Keratinocyte (primary cell): Measurements from ENCODE around the gene TMEM63B. TPM values are rescaled to one million over a fixed set of nuclear protein-coding genes. Genes with fewer than 3 reads are reported as not detected.

Source experiments
- DNase-seq: peaks from one replicate; pipeline ENCODE4 v3.0.0-alpha.2; 2011; ENCODE audit warnings: low read depth, missing footprints, low spot score
- FAIRE-seq: peaks from 2 replicates; lab custom pipeline; 2011; peaks lifted over from hg19 to GRCh38; lab: Jason Lieb, UNC
- H2AFZ ChIP-seq: 2 replicates; pipeline ENCODE4 v1.6.0; 2012; ENCODE audit warnings: low read length, control low read depth, inconsistent platforms; ENCODE audit not compliant: control insufficient read depth
- H3K27ac ChIP-seq: 2 replicates; pipeline ENCODE4 v1.5.1; 2011; ENCODE audit warnings: low read length; ENCODE audit not compliant: control insufficient read depth, insufficient read depth
- H3K27me3 ChIP-seq: 3 replicates; pipeline ENCODE4 v1.6.0; 2011; ENCODE audit warnings: low read length; ENCODE audit not compliant: control insufficient read depth, insufficient read depth; ENCODE audit errors: extremely low read depth
- H3K36me3 ChIP-seq, 2 experiments: 2 replicates in 1 of 2; 3 replicates in 1 of 2; pipeline ENCODE4 v1.5.1; 2011; ENCODE audit warnings: low read length in 2 of 2, mild to moderate bottlenecking in 1 of 2; ENCODE audit not compliant: control insufficient read depth in 2 of 2, insufficient read depth in 2 of 2; ENCODE audit errors: extremely low read depth in 1 of 2
- H3K4me1 ChIP-seq: 3 replicates; pipeline ENCODE4 v1.5.1; 2011; ENCODE audit warnings: low read length; ENCODE audit not compliant: control insufficient read depth, insufficient read depth; ENCODE audit errors: extremely low read depth
- H3K4me2 ChIP-seq: 3 replicates; pipeline ENCODE4 v1.6.0; 2011; ENCODE audit warnings: low read depth, low read length; ENCODE audit not compliant: control insufficient read depth, insufficient read depth; ENCODE audit errors: extremely low read depth
- H3K4me3 ChIP-seq, 3 experiments: fragments of 200-600 bp in 1 of 3; sonication (generic) in 1 of 3; 2 replicates in 2 of 3; 3 replicates in 1 of 3; pipeline ENCODE4 v1.5.1; 2011 to 2016; ENCODE audit warnings: low read length in 3 of 3, mild to moderate bottlenecking in 3 of 3, control low read depth in 2 of 3, inconsistent platforms in 1 of 3, low read depth in 1 of 3, mixed read lengths in 1 of 3, mixed run types in 1 of 3, moderate library complexity in 1 of 3; ENCODE audit not compliant: control insufficient read depth in 2 of 3, insufficient read depth in 2 of 3; ENCODE audit errors: extremely low read depth in 1 of 3
- H3K79me2 ChIP-seq: 2 replicates; pipeline ENCODE4 v1.6.0; 2012; ENCODE audit warnings: low read length; ENCODE audit not compliant: control insufficient read depth, insufficient read depth
- H3K9ac ChIP-seq: 3 replicates; pipeline ENCODE4 v1.6.0; 2011; ENCODE audit warnings: low read length; ENCODE audit not compliant: control insufficient read depth, insufficient read depth; ENCODE audit errors: extremely low read depth
- H3K9me1 ChIP-seq: 3 replicates; pipeline ENCODE4 v1.6.0; 2011; ENCODE audit warnings: low read length; ENCODE audit not compliant: control insufficient read depth, insufficient read depth; ENCODE audit errors: extremely low read depth
- H3K9me3 ChIP-seq: 2 replicates; pipeline ENCODE4 v1.5.1; 2012; ENCODE audit warnings: low read depth, low read length; ENCODE audit not compliant: control insufficient read depth
- H4K20me1 ChIP-seq: 3 replicates; pipeline ENCODE4 v1.6.0; 2011; ENCODE audit warnings: low read length; ENCODE audit not compliant: control insufficient read depth, insufficient read depth; ENCODE audit errors: extremely low read depth
- CTCF ChIP-seq, 3 experiments: IDR thresholded peaks in 1 of 3; conservative IDR thresholded peaks in 1 of 3; optimal IDR thresholded peaks in 1 of 3; 2 replicates in 2 of 3; 3 replicates in 1 of 3; pipeline versions ENCODE3 to v1.5.1; 2011; ENCODE audit warnings: low read length in 3 of 3, mild to moderate bottlenecking in 3 of 3, moderate library complexity in 2 of 3, control low read depth in 1 of 3, inconsistent platforms in 1 of 3; ENCODE audit not compliant: insufficient read depth in 2 of 3; ENCODE audit errors: extremely low read depth in 1 of 3
- EZH2 ChIP-seq: IDR thresholded peaks from one replicate; pipeline ENCODE4 v1.6.1; 2012; ENCODE audit warnings: inconsistent platforms, mild to moderate bottlenecking, low read length, moderate library complexity
- dilution Hi-C: fragments of 300-500 bp; cut with MboI; formaldehyde crosslinking; loops from one replicate; pipeline ENCODE4 v1.7.0; 2020; ENCODE audit warnings: low sequenced_read_pairs; ENCODE audit not compliant: extremely low pct_ligation_motif_present
- polyA plus RNA-seq, 5 experiments: library from polyadenylated mRNA; depleted of rRNA in 3 of 5; stranded (reverse) in 3 of 5; stranded (forward) in 1 of 5; unstranded in 1 of 5; fragments of >200 nt; gene quantifications; 1 replicate in 1 of 5; 2 replicates in 3 of 5; 3 replicates in 1 of 5; pipeline versions ENCODE4 v1.2.1 to v1.2.3, GENCODE V29; 2011 to 2012; ENCODE audit warnings: missing spikeins in 2 of 5, low read depth in 1 of 5, low replicate concordance in 1 of 5

Gene TMEM63B
- polyA plus RNA-seq, 1 donor (not counting 4 experiments of a cell fraction or from before 2014, with no cell fraction given): 64.8 TPM

- Histone ChIP-seq H2AFZ (no peak overlapping the region), H3K79me2 (no peaks in the 10 kb centered on the region), H3K9me3 (no peaks in the 10 kb centered on the region), H3K27me3 (no peaks in the 10 kb centered on the region), H3K27ac (no peak overlapping the region), H3K9ac (no peak overlapping the region), H3K4me2 (no peak overlapping the region), H4K20me1 (peaks cover 8% of the 10 kb centered on the region), H3K4me3 (no peak overlapping the region), H3K36me3 (peaks cover 27 to 33% of the 10 kb centered on the region in 2 experiments), H3K4me1 (no peaks in the 10 kb centered on the region), H3K9me1 (no peaks in the 10 kb centered on the region)
- DNase-seq (no peak), FAIRE-seq (no peak)
- TF ChIP-seq EZH2 (no peak), CTCF (optimal IDR thresholded peaks at IDR 0.05 in 1 of 3, IDR thresholded peaks at IDR 0.05 in 1 of 3, conservative IDR thresholded peaks at IDR 0.05 in 1 of 3; ENCODE audit: extremely low read depth in 1 of 3, insufficient read depth in 2 of 3, low read length in 3 of 3) (no peak)
- dilution Hi-C loops: no loop called here
These were observed 28.2 kb upstream of the TMEM63B start for GRCh38 chr6:44099192-44099591.

GRCh38 chr6:44100088-44100550 is 27.2 kb upstream of the TMEM63B start:
- Histone ChIP-seq H3K27me3 (no peaks in the 10 kb centered on the region), H3K9ac (no peak overlapping the region), H3K4me2 (no peak overlapping the region), H3K9me3 (no peaks in the 10 kb centered on the region), H2AFZ (no peak overlapping the region), H3K9me1 (no peaks in the 10 kb centered on the region), H3K4me1 (no peaks in the 10 kb centered on the region), H3K79me2 (peaks cover 1% of the 10 kb centered on the region), H3K27ac (no peak overlapping the region), H4K20me1 (peaks cover 8% of the 10 kb centered on the region), H3K4me3 (no peak overlapping the region), H3K36me3 (peaks cover 30% of the 10 kb centered on the region in 2 experiments)
- TF ChIP-seq EZH2 (no peak), CTCF (optimal IDR thresholded peaks at IDR 0.05 in 1 of 3, IDR thresholded peaks at IDR 0.05 in 1 of 3, conservative IDR thresholded peaks at IDR 0.05 in 1 of 3; ENCODE audit: extremely low read depth in 1 of 3, insufficient read depth in 2 of 3, low read length in 3 of 3) (peak; percentile 56 to 75 (median 73))
- DNase-seq (no peak), FAIRE-seq (no peak)
- dilution Hi-C loops: no loop called here
